Glutamatergic neuron (in vitro differentiated cells): ENCODE results near the gene ADAMTS16. TPM values are rescaled to one million over a fixed set of nuclear protein-coding genes. Genes with fewer than 3 reads are reported as not detected.

Experiments
- DNase-seq: peaks from one replicate; pipeline ENCODE4 v3.0.0; 2022
- H3K27ac Mint-ChIP-seq: one replicate; pipeline ENCODE4 v1.8.0; 2020; ENCODE audit warnings: mild to moderate bottlenecking, mixed read lengths, inconsistent platforms; ENCODE audit not compliant: unreplicated experiment
- H3K27me3 Mint-ChIP-seq: one replicate; pipeline ENCODE4 v1.8.0; 2020; ENCODE audit warnings: mild to moderate bottlenecking, moderate library complexity, mixed read lengths, inconsistent platforms; ENCODE audit not compliant: unreplicated experiment
- H3K36me3 Mint-ChIP-seq: one replicate; pipeline ENCODE4 v1.8.0; 2020; ENCODE audit warnings: mild to moderate bottlenecking, mixed read lengths, inconsistent platforms; ENCODE audit not compliant: unreplicated experiment
- H3K4me1 Mint-ChIP-seq: one replicate; pipeline ENCODE4 v1.8.0; 2020; ENCODE audit warnings: mild to moderate bottlenecking, low read depth, mixed read lengths, inconsistent platforms; ENCODE audit not compliant: unreplicated experiment
- H3K4me3 Mint-ChIP-seq: one replicate; pipeline ENCODE4 v1.8.0; 2020; ENCODE audit warnings: mild to moderate bottlenecking, mixed read lengths, inconsistent platforms; ENCODE audit not compliant: unreplicated experiment
- H3K9me3 Mint-ChIP-seq: one replicate; pipeline ENCODE4 v1.8.0; 2020; ENCODE audit warnings: mild to moderate bottlenecking, moderate library complexity, mixed read lengths, inconsistent platforms; ENCODE audit not compliant: unreplicated experiment
- CTCF ChIP-seq: fragments of 200-600 bp; sonication (generic); IDR thresholded peaks from one replicate; pipeline ENCODE4 v1.5.0; 2021; ENCODE audit not compliant: partially characterized antibody, unreplicated experiment
- total RNA-seq: library from RNA; stranded (reverse); fragmentation: NEBNext Ultra II Directional; extraction: Animal tissue kit (Norgen Biotek cat#: 25700); gene quantifications from one replicate; pipeline ENCODE4 v1.2.1, GENCODE V29; 2021; ENCODE audit not compliant: unreplicated experiment

The ADAMTS16 gene
- total RNA-seq, 1 donor from 2014 or later: 4.8 TPM

- Mint-ChIP-seq H3K27ac (no peak overlapping the region), H3K9me3 (peaks cover 5% of the 10 kb centered on the region), H3K36me3 (peaks cover 15% of the 10 kb centered on the region), H3K4me1 (peaks cover 6% of the 10 kb centered on the region), H3K27me3 (peaks cover 5% of the 10 kb centered on the region), H3K4me3 (no peak overlapping the region)
- no peak for TF ChIP-seq CTCF
- no peak for DNase-seq
These were observed 162.1 kb downstream of the ADAMTS16 start for GRCh38 chr5:5302201-5302600.

GRCh38 chr5:5303242-5303641 lies 163.1 kb downstream of the ADAMTS16 start:
- H3K36me3 Mint-ChIP-seq: peaks cover 15% of the 10 kb centered on the region
- H3K4me3 Mint-ChIP-seq: no peak overlapping the region
- no peak overlapping the region for H3K27ac Mint-ChIP-seq
- H3K27me3 Mint-ChIP-seq: peaks cover 5% of the 10 kb centered on the region
- DNase-seq: no peak
- TF ChIP-seq CTCF: no peak
- peaks cover 7% of the 10 kb centered on the region for H3K4me1 Mint-ChIP-seq
- H3K9me3 Mint-ChIP-seq: peaks cover 5% of the 10 kb centered on the region

GRCh38 chr5:5304361-5305020 lies 164.4 kb downstream of the ADAMTS16 start:
- Mint-ChIP-seq H3K27me3 (peaks cover 5% of the 10 kb centered on the region), H3K27ac (no peak overlapping the region)
- DNase-seq: no peak

GRCh38 chr5:5306696-5307095 lies 166.6 kb downstream of the ADAMTS16 start:
- Mint-ChIP-seq H3K27me3 (peaks cover 10% of the 10 kb centered on the region), H3K36me3 (peaks cover 19% of the 10 kb centered on the region), H3K4me3 (no peak overlapping the region), H3K9me3 (peaks cover 3% of the 10 kb centered on the region), H3K4me1 (peaks cover 5% of the 10 kb centered on the region), H3K27ac (no peak overlapping the region)
- DNase-seq: no peak
- no peak for TF ChIP-seq CTCF

More at GRCh38 chr5:5304361-5305020, 164.4 kb downstream of the ADAMTS16 start:
- TF ChIP-seq CTCF: no peak
- H3K4me1 Mint-ChIP-seq: peaks cover 5% of the 10 kb centered on the region
- peaks cover 5% of the 10 kb centered on the region for H3K9me3 Mint-ChIP-seq
- no peak overlapping the region for H3K4me3 Mint-ChIP-seq
- peaks cover 15% of the 10 kb centered on the region for H3K36me3 Mint-ChIP-seq

- Mint-ChIP-seq H3K4me1 (peaks cover 5% of the 10 kb centered on the region), H3K27ac (no peak overlapping the region), H3K4me3 (no peak overlapping the region), H3K27me3 (peaks cover 7% of the 10 kb centered on the region), H3K9me3 (peaks cover 3% of the 10 kb centered on the region), H3K36me3 (peaks cover 9% of the 10 kb centered on the region)
- DNase-seq: no peak
- TF ChIP-seq CTCF: no peak
These were observed 168.2 kb downstream of the ADAMTS16 start for GRCh38 chr5:5308319-5308718.
